PFSK-1 (cell line): ENCODE measurements around the gene UBE3B.

ENCODE experiments used
- POLR2AphosphoS5 ChIP-seq: IDR thresholded peaks from 2 replicates; pipeline ENCODE4 v1.6.1; 2012; ENCODE audit warnings: low read depth, mild to moderate bottlenecking, control low read depth, low read length, moderate library complexity
- REST ChIP-seq, 2 experiments: IDR thresholded peaks; 2 replicates each; pipeline versions ENCODE4 v1.6.1 to v1.8.0; 2011 to 2012; ENCODE audit warnings: low read depth in 2 of 2, low read length in 2 of 2, control low read depth in 1 of 2, inconsistent platforms in 1 of 2, mild to moderate bottlenecking in 1 of 2, moderate library complexity in 1 of 2; ENCODE audit not compliant: insufficient read depth in 1 of 2
- SIN3A ChIP-seq: IDR thresholded peaks from 2 replicates; pipeline ENCODE4 v1.6.1; 2012; ENCODE audit warnings: mild to moderate bottlenecking, low read length, moderate library complexity, borderline replicate concordance; ENCODE audit not compliant: insufficient read depth
- TAF1 ChIP-seq: IDR thresholded peaks from 2 replicates; pipeline ENCODE4 v1.6.1; 2012; ENCODE audit warnings: low read length, control low read depth, borderline replicate concordance; ENCODE audit not compliant: insufficient read depth

- TF ChIP-seq REST (IDR thresholded peaks at IDR 0.05; ENCODE audit: insufficient read depth in 1 of 2, low read depth in 2 of 2, low read length in 2 of 2) = no peak
- no peak for TF ChIP-seq TAF1
- TF ChIP-seq POLR2AphosphoS5 = no peak
- TF ChIP-seq SIN3A = no peak
Observed at GRCh38 chr12:109558374-109559199, 81.2 kb downstream of the UBE3B start.
